Measurements from ENCODE around the gene FUS.
"Not testable (repeated sequence)": the region's sequence is repeated elsewhere in the genome, so short reads cannot be mapped to it uniquely, and the experiment has no call there.

The FUS gene

GRCh38 chr16:31186930-31187807, 7.2 kb downstream of the FUS start:
- DNase-seq (ENCODE audit: low spot score), result no peak

- DNase-seq (ENCODE audit: low spot score), result no peak
Measured at GRCh38 chr16:31187808-31188189, 7.9 kb downstream of the FUS start.

GRCh38 chr16:31188450-31189411, 8.8 kb downstream of the FUS start:
- DNase-seq (ENCODE audit: low spot score), result no peak

GRCh38 chr16:31189412-31189778, 9.5 kb downstream of the FUS start:
- DNase-seq (ENCODE audit: low spot score), result no peak

- DNase-seq (ENCODE audit: low spot score), result no peak
Measured at GRCh38 chr16:31190061-31190460, 10.1 kb downstream of the FUS start.

GRCh38 chr16:31190818-31191444, 11.0 kb downstream of the FUS start:
- DNase-seq (ENCODE audit: low spot score), result no peak

- DNase-seq (ENCODE audit: low spot score), result no peak
Measured at GRCh38 chr16:31191697-31192428, 11.9 kb downstream of the FUS start.

GRCh38 chr16:31192856-31193642, 13.1 kb downstream of the FUS start:
- DNase-seq (ENCODE audit: low spot score), result no peak

GRCh38 chr16:31193874-31194273, 13.9 kb downstream of the FUS start:
- DNase-seq (ENCODE audit: low spot score), result no peak

GRCh38 chr16:31194898-31195297, 15.0 kb downstream of the FUS start:
- no peak for DNase-seq (ENCODE audit: low spot score)

- DNase-seq (ENCODE audit: low spot score), result not testable (repeated sequence)
Measured at GRCh38 chr16:31195861-31196260, 15.9 kb downstream of the FUS start.

- no peak for DNase-seq (ENCODE audit: low spot score)
Measured at GRCh38 chr16:31196324-31197088, 16.6 kb downstream of the FUS start.

- no peak for DNase-seq (ENCODE audit: low spot score)
Measured at GRCh38 chr16:31198207-31198882, 18.4 kb downstream of the FUS start.

- no peak for DNase-seq (ENCODE audit: low spot score)
Measured at GRCh38 chr16:31199430-31200041, 19.6 kb downstream of the FUS start.

- DNase-seq (ENCODE audit: low spot score), result not testable (repeated sequence)
Measured at GRCh38 chr16:31200111-31200510, 20.2 kb downstream of the FUS start.

- DNase-seq (ENCODE audit: low spot score), result no peak
Measured at GRCh38 chr16:31200821-31201568, 21.1 kb downstream of the FUS start.

- peak; percentile 12 for DNase-seq (ENCODE audit: low spot score)
Measured at GRCh38 chr16:31201582-31202413, 21.9 kb downstream of the FUS start.
